Measurements from ENCODE around the gene ASPM.
"Not testable (repeated sequence)": the region's sequence is repeated elsewhere in the genome, so short reads cannot be mapped to it uniquely, and the experiment has no call there.

The ASPM gene

DNA sequence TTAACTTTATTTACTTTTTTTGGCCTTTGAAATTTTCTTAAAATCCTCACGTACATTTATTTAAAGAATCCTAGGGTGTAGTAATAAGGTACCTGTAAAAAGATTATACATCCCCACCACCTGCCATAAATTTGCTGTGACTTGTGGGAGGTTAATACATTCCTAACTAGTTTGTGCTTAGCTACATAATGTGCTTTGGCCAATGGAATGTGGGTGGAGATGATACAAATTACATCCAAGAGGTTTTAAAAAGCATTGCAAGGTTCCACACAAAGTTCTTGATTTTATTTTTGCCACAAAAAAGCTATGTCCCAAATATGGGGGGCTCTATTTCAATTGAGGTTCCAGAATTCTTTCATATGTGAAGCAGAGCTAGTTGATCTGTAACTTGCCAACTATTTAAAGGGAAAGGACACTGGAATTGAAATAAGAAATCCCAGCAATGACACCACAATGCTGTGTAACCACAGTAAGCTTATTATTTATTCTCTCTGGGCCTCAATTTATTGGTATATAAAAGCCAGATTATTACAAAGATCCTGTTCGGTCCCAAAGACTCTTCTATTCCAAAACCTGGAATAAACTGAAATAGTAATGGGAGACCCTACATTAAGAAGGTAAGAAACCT is 15.7 kb downstream of the ASPM start:
- H3K4me3 Mint-ChIP-seq: no peak overlapping the region
- H3K27ac Mint-ChIP-seq: no peak overlapping the region
- peaks cover 2 to 3% of the 10 kb centered on the region in 2 donors for H3K4me1 Mint-ChIP-seq (ENCODE audit: low read depth in 2 of 2)
- no peaks in the 10 kb centered on the region for H3K27me3 Mint-ChIP-seq
- H3K9me3 Mint-ChIP-seq: no peaks in the 10 kb centered on the region
- no peak for ATAC-seq (replicated peaks)
- no peaks in the 10 kb centered on the region for H3K36me3 Mint-ChIP-seq (ENCODE audit: insufficient read depth)
- DNase-seq: no peak

DNA sequence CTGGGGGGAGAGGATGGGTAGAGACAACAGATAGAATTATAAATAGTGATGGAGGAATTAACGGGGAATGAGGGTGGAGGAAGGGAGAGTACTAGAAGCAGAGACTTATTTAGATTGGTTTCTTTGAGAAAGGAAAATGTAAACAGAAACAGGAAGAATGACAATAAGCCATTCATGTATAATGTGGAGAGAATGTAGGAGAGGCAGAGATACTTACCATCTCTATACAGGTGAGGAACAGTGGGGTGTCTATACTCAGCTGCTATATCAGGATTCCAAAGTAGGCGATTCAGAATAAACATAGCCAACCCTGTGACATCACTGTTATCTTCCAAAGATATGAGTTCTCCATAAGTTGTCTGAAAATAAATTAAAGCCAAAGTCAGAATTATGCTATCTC is 16.8 kb downstream of the ASPM start:
- H3K4me1 Mint-ChIP-seq (ENCODE audit: low read depth in 2 of 2): no peaks in the 10 kb centered on the region
- peak overlapping the region in 1 of 2 donors; percentile 2 for H3K27ac Mint-ChIP-seq
- ATAC-seq (replicated peaks) (no peak), DNase-seq (no peak)
- no peaks in the 10 kb centered on the region for H3K36me3 Mint-ChIP-seq (ENCODE audit: insufficient read depth)
- H3K9me3 Mint-ChIP-seq: no peaks in the 10 kb centered on the region
- H3K27me3 Mint-ChIP-seq: no peaks in the 10 kb centered on the region
- no peak overlapping the region for H3K4me3 Mint-ChIP-seq

DNA sequence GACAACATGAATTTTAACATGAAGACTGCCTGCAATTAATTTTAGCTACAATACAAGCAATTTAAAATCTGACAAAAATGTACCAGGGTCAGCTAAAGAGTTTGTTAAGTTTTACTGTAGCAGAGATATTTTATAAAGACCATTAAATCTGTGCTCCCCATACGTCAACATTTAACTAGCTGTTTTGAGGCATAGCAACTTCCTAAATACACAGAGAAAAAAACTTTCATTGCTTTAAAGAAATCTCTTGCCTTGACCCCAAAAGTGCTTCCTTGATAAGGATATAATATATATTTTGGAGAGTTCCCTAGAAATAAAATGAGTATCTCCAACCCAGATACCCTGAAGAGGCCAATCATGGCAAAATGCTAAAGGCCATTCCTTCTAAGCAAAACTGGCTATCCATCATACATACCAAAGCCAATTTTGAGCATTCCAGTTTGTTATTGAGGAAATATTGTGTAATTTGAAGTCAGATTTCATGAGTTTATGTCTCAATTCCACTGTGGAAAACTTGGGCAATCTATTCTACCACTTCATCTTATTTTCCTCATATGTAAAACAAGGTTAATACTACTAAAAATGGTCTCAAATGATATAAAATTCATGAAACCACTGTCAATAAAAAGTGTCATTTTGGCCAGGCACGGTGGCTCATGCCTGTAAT is 19.1 kb downstream of the ASPM start:
- Mint-ChIP-seq H3K4me3 (no peak overlapping the region), H3K27me3 (no peaks in the 10 kb centered on the region), H3K27ac (no peak overlapping the region), H3K36me3 (ENCODE audit: insufficient read depth) (no peaks in the 10 kb centered on the region), H3K9me3 (no peaks in the 10 kb centered on the region), H3K4me1 (ENCODE audit: low read depth in 2 of 2) (no peaks in the 10 kb centered on the region)
- no peak for DNase-seq
- ATAC-seq (replicated peaks): no peak

- H3K27me3 Mint-ChIP-seq: no peaks in the 10 kb centered on the region
- DNase-seq (no peak), ATAC-seq (replicated peaks) (no peak)
- no peaks in the 10 kb centered on the region for H3K4me1 Mint-ChIP-seq (ENCODE audit: low read depth in 2 of 2)
- H3K27ac Mint-ChIP-seq: no peak overlapping the region
- no peak overlapping the region for H3K4me3 Mint-ChIP-seq
- no peaks in the 10 kb centered on the region for H3K36me3 Mint-ChIP-seq (ENCODE audit: insufficient read depth)
- no peaks in the 10 kb centered on the region for H3K9me3 Mint-ChIP-seq
Observed at GRCh38 chr1:197126691-197127090, 19.8 kb downstream of the ASPM start.

DNA sequence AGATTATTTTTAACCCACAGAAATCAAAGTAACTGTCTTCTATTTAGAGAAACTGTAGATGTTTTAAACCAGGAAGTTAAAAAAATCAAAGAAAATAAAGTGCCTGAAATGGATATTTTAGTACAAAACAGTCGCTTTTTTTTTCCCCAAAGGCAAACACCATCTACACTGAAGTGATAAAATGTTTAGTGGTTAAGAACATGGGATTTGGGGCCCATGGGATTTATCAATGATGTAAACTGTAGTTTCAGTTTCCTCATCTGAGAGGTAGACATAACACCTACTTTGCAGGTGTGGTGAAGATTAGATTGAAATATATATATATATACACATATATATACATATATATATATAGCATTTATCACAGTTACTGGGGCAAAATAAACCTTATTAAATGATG is 22.1 kb downstream of the ASPM start:
- H3K4me1 Mint-ChIP-seq (ENCODE audit: low read depth in 2 of 2): no peaks in the 10 kb centered on the region
- H3K27me3 Mint-ChIP-seq: no peaks in the 10 kb centered on the region
- DNase-seq (no peak), ATAC-seq (replicated peaks) (no peak)
- no peak overlapping the region for H3K27ac Mint-ChIP-seq
- no peaks in the 10 kb centered on the region for H3K36me3 Mint-ChIP-seq (ENCODE audit: insufficient read depth)
- H3K4me3 Mint-ChIP-seq: no peak overlapping the region
- no peaks in the 10 kb centered on the region for H3K9me3 Mint-ChIP-seq

DNA sequence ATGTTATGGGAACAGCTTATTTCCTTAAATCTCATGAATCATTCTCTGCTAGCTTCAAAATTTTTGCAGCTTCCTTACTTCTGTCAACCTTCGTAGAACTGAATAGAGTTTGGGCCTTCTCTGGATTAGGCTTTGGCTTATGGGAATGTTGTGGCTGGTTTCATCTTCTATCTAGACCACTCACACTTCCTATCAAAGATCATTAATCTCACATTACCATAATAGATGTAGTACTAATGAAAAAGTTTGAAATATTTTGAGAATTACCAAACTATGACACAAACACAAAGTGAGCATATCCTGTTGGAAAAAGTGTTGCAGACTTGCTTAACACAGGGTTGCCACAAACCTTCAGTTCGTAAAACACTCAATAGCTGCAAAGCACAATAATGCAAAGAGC is 30.3 kb downstream of the ASPM start:
- H3K36me3 Mint-ChIP-seq (ENCODE audit: insufficient read depth): no peaks in the 10 kb centered on the region
- DNase-seq: no peak
- H3K4me1 Mint-ChIP-seq (ENCODE audit: low read depth in 2 of 2): no peaks in the 10 kb centered on the region
- no peaks in the 10 kb centered on the region for H3K9me3 Mint-ChIP-seq
- H3K4me3 Mint-ChIP-seq: no peak overlapping the region
- no peaks in the 10 kb centered on the region for H3K27me3 Mint-ChIP-seq
- no peak for ATAC-seq (replicated peaks)
- no peak overlapping the region for H3K27ac Mint-ChIP-seq

DNA sequence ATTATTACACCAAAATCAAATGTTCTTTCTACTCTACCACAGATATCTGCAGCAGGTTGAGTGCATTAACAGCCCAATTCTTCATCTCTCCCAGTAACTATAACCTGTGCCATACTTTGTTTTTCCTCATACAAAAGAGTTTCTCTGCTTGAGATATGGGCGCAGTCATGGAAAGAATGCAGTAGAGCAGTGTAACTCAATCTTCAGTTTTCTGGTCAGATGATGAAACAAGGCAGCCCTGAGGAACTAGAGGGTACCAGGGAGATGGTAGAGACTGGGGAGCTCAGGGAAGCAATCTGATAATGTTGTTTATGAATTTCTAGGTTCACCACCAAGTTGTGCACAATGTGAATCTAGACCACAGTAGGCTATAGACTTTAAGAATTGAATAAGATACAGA is 39.6 kb downstream of the ASPM start:
- Mint-ChIP-seq H3K9me3 (no peaks in the 10 kb centered on the region), H3K27ac (no peak overlapping the region), H3K36me3 (ENCODE audit: insufficient read depth) (no peaks in the 10 kb centered on the region), H3K27me3 (no peaks in the 10 kb centered on the region), H3K4me3 (no peak overlapping the region), H3K4me1 (ENCODE audit: low read depth in 2 of 2) (no peaks in the 10 kb centered on the region)
- DNase-seq (no peak), ATAC-seq (replicated peaks) (no peak)

GRCh38 chr1:197103300-197103699 is 43.2 kb downstream of the ASPM start:
- no peaks in the 10 kb centered on the region for H3K9me3 Mint-ChIP-seq
- H3K27me3 Mint-ChIP-seq: no peaks in the 10 kb centered on the region
- H3K36me3 Mint-ChIP-seq (ENCODE audit: insufficient read depth): no peaks in the 10 kb centered on the region
- ATAC-seq (replicated peaks) (no peak), DNase-seq (no peak)
- no peak overlapping the region for H3K4me3 Mint-ChIP-seq
- H3K27ac Mint-ChIP-seq: no peak overlapping the region
- H3K4me1 Mint-ChIP-seq (ENCODE audit: low read depth in 2 of 2): peaks cover 0 to 3% of the 10 kb centered on the region in 2 donors

- H3K27me3 Mint-ChIP-seq: no peaks in the 10 kb centered on the region
- no peaks in the 10 kb centered on the region for H3K9me3 Mint-ChIP-seq
- ATAC-seq (replicated peaks) (no peak), DNase-seq (no peak)
- no peaks in the 10 kb centered on the region for H3K36me3 Mint-ChIP-seq (ENCODE audit: insufficient read depth)
- H3K4me3 Mint-ChIP-seq: no peak overlapping the region
- peaks cover 0 to 3% of the 10 kb centered on the region in 2 donors for H3K4me1 Mint-ChIP-seq (ENCODE audit: low read depth in 2 of 2)
- H3K27ac Mint-ChIP-seq: no peak overlapping the region
Observed at GRCh38 chr1:197101978-197102377, 44.5 kb downstream of the ASPM start.

DNA sequence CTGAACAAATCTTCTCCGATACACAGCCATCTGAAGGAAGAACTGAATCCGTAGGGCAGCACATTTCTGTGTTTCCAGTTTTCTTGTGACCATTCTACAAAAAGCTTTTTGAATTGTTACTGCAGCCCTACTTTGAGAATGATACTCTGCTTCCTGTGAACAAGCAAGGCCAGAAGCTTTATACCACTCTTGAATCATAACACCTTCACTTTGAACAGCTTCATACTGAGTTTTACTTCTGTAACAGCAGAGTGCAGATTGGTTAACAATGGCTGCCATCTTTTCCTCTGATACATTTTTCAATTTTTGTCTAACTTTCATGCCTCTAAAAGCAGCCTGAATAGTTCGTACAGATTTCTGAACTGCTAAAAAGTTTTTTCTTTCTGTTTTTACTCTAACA is 45.8 kb downstream of the ASPM start:
- no peak for DNase-seq
- Mint-ChIP-seq H3K27ac (no peak overlapping the region), H3K4me1 (ENCODE audit: low read depth in 2 of 2) (peaks cover 0 to 3% of the 10 kb centered on the region in 2 donors), H3K4me3 (no peak overlapping the region), H3K27me3 (no peaks in the 10 kb centered on the region), H3K9me3 (no peaks in the 10 kb centered on the region), H3K36me3 (ENCODE audit: insufficient read depth) (no peaks in the 10 kb centered on the region)
- ATAC-seq (replicated peaks): no peak

DNA sequence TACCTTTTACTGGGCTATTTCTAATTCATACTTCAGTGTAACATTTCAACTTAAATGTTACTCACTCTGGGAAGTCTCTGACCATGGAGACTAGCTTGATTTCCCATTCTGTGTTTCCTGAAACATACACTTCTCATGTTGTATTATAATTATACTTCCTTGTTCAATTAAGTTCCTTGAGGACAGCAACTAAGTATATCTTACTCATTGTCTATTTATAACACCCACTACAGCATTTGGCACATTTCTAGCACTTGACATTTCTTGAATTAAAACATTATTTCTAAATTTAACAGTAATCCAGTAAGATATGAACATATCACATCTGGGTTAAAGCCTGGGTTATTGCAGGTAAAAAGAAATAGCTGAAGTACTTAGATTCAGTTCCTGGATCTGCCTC is 47.0 kb downstream of the ASPM start:
- no peaks in the 10 kb centered on the region for H3K27me3 Mint-ChIP-seq
- ATAC-seq (replicated peaks) (no peak), DNase-seq (no peak)
- peaks cover 0 to 3% of the 10 kb centered on the region in 2 donors for H3K4me1 Mint-ChIP-seq (ENCODE audit: low read depth in 2 of 2)
- H3K9me3 Mint-ChIP-seq: no peaks in the 10 kb centered on the region
- peak overlapping the region in 1 of 2 donors; percentile 35 for H3K27ac Mint-ChIP-seq
- H3K36me3 Mint-ChIP-seq (ENCODE audit: insufficient read depth): no peaks in the 10 kb centered on the region
- H3K4me3 Mint-ChIP-seq: no peak overlapping the region

- H3K27ac Mint-ChIP-seq; ATAC-seq (replicated peaks); H3K9me3 Mint-ChIP-seq; H3K4me1 Mint-ChIP-seq (ENCODE audit: low read depth in 2 of 2); H3K36me3 Mint-ChIP-seq (ENCODE audit: insufficient read depth); DNase-seq; H3K4me3 Mint-ChIP-seq; H3K27me3 Mint-ChIP-seq: not testable (repeated sequence)
Observed at GRCh38 chr1:197096971-197097370, 49.5 kb downstream of the ASPM start.

- Mint-ChIP-seq H3K27me3 (no peaks in the 10 kb centered on the region), H3K27ac (no peak overlapping the region), H3K9me3 (no peaks in the 10 kb centered on the region), H3K4me3 (no peak overlapping the region), H3K36me3 (ENCODE audit: insufficient read depth) (no peaks in the 10 kb centered on the region), H3K4me1 (ENCODE audit: low read depth in 2 of 2) (peaks cover 0 to 3% of the 10 kb centered on the region in 2 donors)
- ATAC-seq (replicated peaks) (no peak), DNase-seq (no peak)
Observed at GRCh38 chr1:197096137-197096536, 50.3 kb downstream of the ASPM start.

DNA sequence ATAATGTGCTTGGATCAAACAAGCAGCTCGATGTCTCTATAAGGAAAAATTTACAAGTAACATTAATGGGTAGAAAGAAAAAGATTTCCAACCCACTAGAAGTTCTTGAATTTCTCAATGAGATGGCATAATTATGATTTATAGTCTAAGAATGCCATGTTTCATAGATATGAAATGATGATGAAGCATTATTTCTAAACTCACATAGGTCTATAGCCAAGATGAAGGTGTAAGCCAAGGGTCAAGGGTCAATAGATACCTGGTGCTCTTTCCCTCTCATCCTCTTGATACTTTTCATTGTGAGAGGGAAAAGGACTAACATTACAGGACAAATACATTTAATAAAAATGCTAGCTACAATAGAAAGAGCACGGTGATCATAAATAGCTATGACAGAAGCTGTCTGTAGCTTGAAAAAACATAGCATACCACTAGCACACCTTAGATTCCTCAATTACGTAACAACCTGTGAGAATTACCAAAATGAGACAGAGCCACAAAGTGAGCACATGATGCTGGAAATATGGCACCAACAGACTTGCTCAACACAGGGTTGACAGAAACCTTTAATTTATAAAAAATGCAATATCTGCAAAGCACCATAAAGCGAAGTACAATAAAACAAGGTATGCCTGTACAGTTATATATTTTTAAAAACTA is 53.1 kb downstream of the ASPM start:
- no peaks in the 10 kb centered on the region for H3K36me3 Mint-ChIP-seq (ENCODE audit: insufficient read depth)
- ATAC-seq (replicated peaks): no peak
- H3K9me3 Mint-ChIP-seq: no peaks in the 10 kb centered on the region

More for the DNA sequence above, 53.1 kb downstream of the ASPM start:
- H3K27me3 Mint-ChIP-seq: no peaks in the 10 kb centered on the region
- H3K4me1 Mint-ChIP-seq (ENCODE audit: low read depth in 2 of 2): no peaks in the 10 kb centered on the region
- no peak overlapping the region for H3K27ac Mint-ChIP-seq
- no peak overlapping the region for H3K4me3 Mint-ChIP-seq
- DNase-seq: no peak
